ENCODE measurements around the gene TROAP.

TROAP gene

DNA sequence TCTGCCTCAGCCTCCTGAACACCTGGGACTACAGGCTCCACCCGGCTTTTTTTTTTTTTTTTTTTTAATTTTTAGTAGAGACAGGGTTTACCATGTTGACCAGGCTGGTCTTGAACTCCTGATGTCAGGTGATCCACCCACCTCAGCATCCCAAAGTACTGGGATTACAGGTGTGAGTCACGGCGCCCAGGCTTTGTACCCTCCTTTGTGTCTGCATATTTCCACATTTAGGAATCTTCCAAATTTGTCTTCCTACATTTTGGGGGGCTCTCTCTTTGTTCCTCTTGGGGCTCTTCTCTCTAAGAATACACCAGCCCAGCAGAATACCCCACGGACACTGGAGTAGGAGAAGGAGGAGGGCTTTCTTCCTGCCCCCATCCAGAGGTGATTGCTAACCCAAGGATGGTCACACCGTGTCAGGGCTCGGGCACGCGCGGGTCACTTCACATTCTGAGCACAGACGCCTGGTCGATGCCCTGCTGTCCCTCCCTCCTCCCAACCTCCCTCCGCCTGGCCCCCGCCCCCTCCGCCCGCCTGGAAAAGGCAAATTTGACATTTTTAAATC lies 21.5 kb downstream of the TROAP start:
- DNase-seq = no peak

GRCh38 chr12:49345051-49345824 lies 22.2 kb downstream of the TROAP start:
- DNase-seq = peak; percentile 44

GRCh38 chr12:49345825-49346658 lies 23.0 kb downstream of the TROAP start:
- DNase-seq = no peak

GRCh38 chr12:49346659-49347310 lies 23.7 kb downstream of the TROAP start, which contains the start of gene DNAJC22:
Gene DNAJC22, plus strand, starts transcription at chr12:49346888. Its CDS starts 1,985 bp downstream, at chr12:49348873.
- DNase-seq = peak; percentile 60

GRCh38 chr12:49347311-49348193 lies 24.5 kb downstream of the TROAP start:
- peak; percentile 85 for DNase-seq

DNA sequence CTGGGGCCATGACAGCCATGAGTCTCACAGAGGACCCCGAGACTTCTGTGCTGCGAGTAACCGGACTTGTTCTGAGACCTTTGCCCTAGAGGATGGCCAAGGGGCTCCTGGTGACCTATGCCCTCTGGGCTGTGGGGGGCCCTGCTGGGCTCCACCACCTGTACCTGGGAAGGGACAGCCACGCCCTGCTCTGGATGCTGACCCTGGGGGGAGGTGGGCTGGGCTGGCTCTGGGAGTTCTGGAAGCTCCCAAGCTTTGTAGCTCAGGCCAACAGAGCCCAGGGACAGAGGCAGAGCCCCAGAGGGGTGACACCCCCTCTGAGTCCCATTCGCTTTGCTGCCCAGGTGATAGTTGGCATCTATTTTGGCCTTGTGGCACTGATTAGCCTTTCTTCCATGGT lies 25.7 kb downstream of the TROAP start:
- no peak for DNase-seq

GRCh38 chr12:49349266-49349665 lies 26.2 kb downstream of the TROAP start:
- no peak for DNase-seq

- no peak for DNase-seq
These were observed 29.3 kb downstream of the TROAP start for GRCh38 chr12:49352351-49352750.

GRCh38 chr12:49355913-49356312 lies 32.9 kb downstream of the TROAP start:
- DNase-seq = no peak

DNA sequence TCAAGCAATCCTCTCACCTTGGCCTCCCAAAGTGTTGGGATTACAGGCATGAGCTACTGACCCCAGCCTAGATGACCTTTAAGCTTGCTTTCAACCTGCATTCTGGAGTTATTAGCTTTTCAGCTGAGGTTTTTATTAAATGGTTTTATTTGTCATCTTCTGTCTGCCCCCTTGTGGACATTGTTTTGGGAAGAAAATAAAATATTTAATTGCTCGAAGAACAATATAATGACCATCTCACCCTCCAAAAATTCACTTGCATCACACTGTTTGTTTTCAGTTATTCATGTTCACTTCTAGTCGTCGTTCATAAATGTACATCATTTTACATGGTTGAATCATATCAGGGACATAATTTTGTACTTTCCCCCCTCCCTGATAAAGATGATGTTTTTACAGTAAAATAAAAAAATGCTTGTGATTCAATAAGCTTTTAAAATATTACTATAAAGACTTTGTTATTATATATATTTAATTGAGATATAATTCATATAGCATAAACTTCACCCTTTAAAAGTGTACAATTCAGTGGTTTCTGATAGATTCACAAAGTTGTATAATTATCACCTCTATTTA lies 34.1 kb downstream of the TROAP start:
- DNase-seq = no peak

GRCh38 chr12:49358483-49359141 lies 35.6 kb downstream of the TROAP start:
- DNase-seq = no peak

- no peak for DNase-seq
These were observed 36.6 kb downstream of the TROAP start for GRCh38 chr12:49359671-49360070.

DNA sequence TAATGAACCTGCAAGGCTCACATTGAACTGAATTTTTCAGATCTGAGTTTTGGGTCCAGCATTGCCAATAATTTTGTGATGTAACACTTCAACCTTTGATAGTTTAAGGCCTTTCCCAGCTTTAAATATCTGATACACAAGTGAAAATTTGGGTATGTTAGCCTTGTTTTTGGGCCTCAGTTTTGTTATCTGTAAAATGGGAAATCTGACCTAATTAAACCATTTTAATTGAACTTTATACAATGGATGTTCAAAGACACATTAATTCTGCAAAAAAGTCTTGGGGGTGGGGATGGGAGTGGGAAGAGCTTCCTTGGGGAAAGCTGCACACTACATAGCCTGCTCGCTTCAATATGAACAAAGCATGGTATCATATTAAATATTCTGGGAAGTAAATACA lies 39.0 kb downstream of the TROAP start:
- no peak for DNase-seq

DNA sequence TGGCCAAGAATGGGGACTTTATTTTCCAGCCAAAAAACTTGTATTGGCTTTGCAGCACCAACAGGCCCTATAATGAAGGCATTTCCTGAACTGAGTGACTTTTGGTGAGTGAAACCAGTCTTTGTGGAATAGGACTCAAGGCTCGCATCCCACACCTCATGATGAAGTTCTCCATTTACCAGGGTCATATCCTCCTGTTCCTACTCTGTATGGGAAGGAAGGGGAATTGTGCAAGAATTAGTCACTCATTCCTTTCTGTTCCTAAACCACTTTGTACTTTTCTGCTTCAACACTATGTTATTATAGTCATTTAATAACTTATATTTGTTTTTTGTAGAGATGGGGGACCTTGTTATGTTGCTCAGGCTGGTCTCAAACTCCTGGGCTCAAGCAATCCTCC lies 41.9 kb downstream of the TROAP start:
- no peak for DNase-seq

- DNase-seq = no peak
These were observed 42.5 kb downstream of the TROAP start for GRCh38 chr12:49365542-49365941.

DNA sequence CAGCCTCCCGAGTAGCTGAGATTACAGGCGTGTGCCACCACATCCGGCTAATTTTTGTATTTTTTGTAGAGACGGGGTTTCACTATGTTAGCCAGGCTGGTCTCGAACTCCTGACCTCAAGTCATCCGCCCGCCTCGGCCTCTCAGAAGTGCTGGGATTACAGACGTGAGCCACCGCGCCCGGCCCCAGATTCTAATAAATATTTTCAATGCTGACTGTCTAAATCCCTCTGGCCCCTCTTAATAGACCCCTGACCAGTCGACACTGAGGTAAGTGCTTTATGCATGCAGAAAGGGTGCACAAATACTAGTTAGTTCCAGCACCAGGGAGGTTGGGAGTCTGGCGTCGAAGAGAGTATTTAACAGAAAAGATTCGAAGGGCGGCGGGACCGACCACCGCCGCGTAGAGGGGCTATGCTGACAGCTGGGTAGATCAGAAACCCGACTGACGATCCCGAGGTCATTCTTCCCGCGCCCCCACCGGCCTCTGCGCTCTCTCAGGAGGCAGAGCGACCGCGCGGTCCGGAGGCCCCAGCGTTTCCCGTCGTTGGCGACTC lies 43.1 kb downstream of the TROAP start:
- no peak for DNase-seq

DNA sequence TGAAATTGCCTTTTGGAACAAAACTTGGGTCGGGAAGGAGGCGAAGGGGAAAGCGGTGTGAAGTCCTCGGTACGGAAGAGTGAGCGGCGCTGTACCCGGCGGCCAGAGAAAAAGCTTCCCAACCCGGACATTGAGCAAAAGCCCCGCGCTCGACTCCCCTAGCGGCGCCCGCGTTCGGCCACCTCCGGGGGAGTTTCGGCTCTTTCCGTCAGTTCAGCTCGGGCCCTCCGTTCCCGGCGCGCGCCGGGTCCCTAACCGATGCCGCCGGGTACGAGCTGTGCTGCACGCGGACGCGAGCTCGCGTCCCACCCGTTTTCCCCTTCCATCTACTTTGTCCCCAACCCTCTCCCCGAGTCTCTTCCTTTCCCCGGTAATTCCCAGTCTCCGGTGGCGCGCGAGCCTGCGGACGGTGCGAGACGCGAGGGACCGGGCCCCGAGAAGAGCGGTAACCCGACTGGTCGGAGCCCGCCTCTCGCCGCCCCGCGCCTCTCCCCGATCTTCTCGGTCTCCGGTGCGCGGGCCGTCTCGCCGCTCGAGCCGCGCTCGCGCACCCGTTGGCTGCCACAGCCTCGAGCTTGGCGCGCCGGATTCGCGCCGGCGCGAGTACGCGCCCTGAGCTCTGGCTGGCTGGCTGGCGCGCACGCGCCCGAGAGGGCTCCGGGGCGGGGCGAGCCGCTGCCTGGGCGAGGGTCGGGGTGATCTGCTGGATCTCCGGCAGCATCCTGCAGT lies 43.8 kb downstream of the TROAP start:
- peak; percentile 85 for DNase-seq

- DNase-seq = no peak
These were observed 44.6 kb downstream of the TROAP start, which contains the start of gene SPATS2 for GRCh38 chr12:49367381-49368239. Gene SPATS2, plus strand, starts transcription at chr12:49367462. Its CDS starts 93,551 bp downstream, at chr12:49461013.

- no peak for DNase-seq
These were observed 45.2 kb downstream of the TROAP start for GRCh38 chr12:49368240-49368600.

Data from activated T-cell treated with anti-CD3 and anti-CD28 coated beads, Interleukin-2, amount 50 U/mL, for 1 hour (primary cell).